Uterus (tissue), 4 donors: ENCODE measurements around the gene DSG3. TPM values are rescaled to one million over a fixed set of nuclear protein-coding genes. Genes with fewer than 3 reads are reported as not detected.

Source experiments
- DNase-seq, 2 donors: peaks; one replicate each; pipeline ENCODE4 v3.0.0-alpha.2; 2019 to 2020
- H3K27ac ChIP-seq, 2 donors: fragments of 200-600 bp; sonication (generic); 1 replicate in 1 of 2; 2 replicates in 1 of 2; pipeline ENCODE4 v1.5.1; 2016 to 2018
- H3K27me3 ChIP-seq, 2 donors: fragments of 200-600 bp; sonication (generic); one replicate each; pipeline ENCODE4 v1.5.1; 2018 to 2019; ENCODE audit warnings: control low read depth in 1 of 2
- H3K36me3 ChIP-seq, 2 donors: fragments of 200-600 bp; sonication (generic); one replicate each; pipeline ENCODE4 v1.5.1; 2019; ENCODE audit warnings: control low read depth in 1 of 2
- H3K4me1 ChIP-seq, 2 donors: fragments of 200-600 bp; sonication (generic); one replicate each; pipeline ENCODE4 v1.5.1; 2018 to 2019; ENCODE audit warnings: control low read depth in 1 of 2
- H3K4me3 ChIP-seq, 2 donors: fragments of 200-600 bp; sonication (generic); 1 replicate in 1 of 2; 2 replicates in 1 of 2; pipeline ENCODE4 v1.5.1; 2018 to 2019; ENCODE audit warnings: mild to moderate bottlenecking in 1 of 2
- H3K9me3 ChIP-seq, 2 donors: fragments of 200-600 bp; sonication (generic); one replicate each; pipeline ENCODE4 v1.5.1; 2019; ENCODE audit warnings: control low read depth in 1 of 2
- CTCF ChIP-seq, 4 experiments: fragments of 200-600 bp in 2 of 4; fragments of 450-650 bp in 2 of 4; sonication (generic) in 2 of 4; IDR thresholded peaks; one replicate each; pipeline ENCODE4 v1.5.1; 2016 to 2019; ENCODE audit warnings: antibody characterized with exemption in 4 of 4, mild to moderate bottlenecking in 2 of 4, moderate library complexity in 1 of 4
- POLR2A ChIP-seq, 2 donors: fragments of 450-650 bp; IDR thresholded peaks; one replicate each; pipeline ENCODE4 v1.6.1; 2016; ENCODE audit warnings: antibody characterized with exemption in 2 of 2, mild to moderate bottlenecking in 1 of 2, moderate library complexity in 1 of 2
- intact Hi-C: fragments of 100-400 bp; cut with DNase I; formaldehyde crosslinking; loops from one replicate; pipeline ENCODE4 v1.15.1; 2023; ENCODE audit warnings: low total_unique reads
- total RNA-seq, 4 donors: library from RNA; depleted of rRNA in 3 of 4; stranded (reverse); fragments of >200 nt in 3 of 4; gene quantifications; one replicate each; pipeline versions ENCODE4 v1.1.0 to v1.2.4, GENCODE V29; 2014 to 2023
- donor health status: DM: yes; HTN: yes; CAD: no.

Gene DSG3
- total RNA-seq, 4 donors from 2014 or later = 0.07 to 0.12 TPM; not detected in 2

DNA sequence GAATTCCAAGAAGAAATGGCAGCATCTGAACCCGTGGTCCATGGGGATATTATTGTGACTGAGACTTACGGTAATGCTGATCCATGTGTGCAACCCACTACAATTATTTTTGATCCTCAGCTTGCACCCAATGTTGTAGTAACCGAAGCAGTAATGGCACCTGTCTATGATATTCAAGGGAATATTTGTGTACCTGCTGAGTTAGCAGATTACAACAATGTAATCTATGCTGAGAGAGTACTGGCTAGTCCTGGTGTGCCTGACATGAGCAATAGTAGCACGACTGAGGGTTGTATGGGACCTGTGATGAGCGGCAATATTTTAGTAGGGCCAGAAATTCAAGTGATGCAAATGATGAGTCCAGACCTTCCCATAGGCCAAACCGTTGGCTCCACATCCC is 34.4 kb upstream of the DSG3 start:
- Histone ChIP-seq H3K36me3 (no peaks in the 10 kb centered on the region), H3K4me3 (no peak overlapping the region), H3K4me1 (no peaks in the 10 kb centered on the region), H3K27me3 (no peaks in the 10 kb centered on the region), H3K9me3 (no peaks in the 10 kb centered on the region), H3K27ac (no peak overlapping the region)
- TF ChIP-seq CTCF (IDR thresholded peaks at IDR 0.05) (no peak), POLR2A (IDR thresholded peaks at IDR 0.05) (no peak)
- no peak for DNase-seq
- intact Hi-C loops = no loop called here

- TF ChIP-seq POLR2A (IDR thresholded peaks at IDR 0.05) (no peak), CTCF (IDR thresholded peaks at IDR 0.05) (no peak)
- DNase-seq = no peak
- Histone ChIP-seq H3K4me3 (no peak overlapping the region), H3K27ac (no peak overlapping the region), H3K36me3 (no peaks in the 10 kb centered on the region), H3K4me1 (no peaks in the 10 kb centered on the region), H3K9me3 (no peaks in the 10 kb centered on the region), H3K27me3 (no peaks in the 10 kb centered on the region)
- intact Hi-C loops = no loop called here
Measured at GRCh38 chr18:31417850-31418249, 29.7 kb upstream of the DSG3 start.

- H3K27ac ChIP-seq = no peak overlapping the region
- no peaks in the 10 kb centered on the region for H3K27me3 ChIP-seq
- intact Hi-C loops = no loop called here
- no peaks in the 10 kb centered on the region for H3K36me3 ChIP-seq
- no peak for TF ChIP-seq CTCF (IDR thresholded peaks at IDR 0.05)
- no peak for TF ChIP-seq POLR2A (IDR thresholded peaks at IDR 0.05)
- no peak for DNase-seq
- no peak overlapping the region for H3K4me3 ChIP-seq
- no peaks in the 10 kb centered on the region for H3K9me3 ChIP-seq
- no peaks in the 10 kb centered on the region for H3K4me1 ChIP-seq
Measured at GRCh38 chr18:31419457-31419932, 28.0 kb upstream of the DSG3 start.

GRCh38 chr18:31420032-31420431 is 27.5 kb upstream of the DSG3 start:
- Histone ChIP-seq H3K27ac (no peak overlapping the region), H3K4me1 (no peaks in the 10 kb centered on the region), H3K36me3 (no peaks in the 10 kb centered on the region), H3K27me3 (no peaks in the 10 kb centered on the region), H3K4me3 (no peak overlapping the region), H3K9me3 (no peaks in the 10 kb centered on the region)
- intact Hi-C loops = no loop called here
- DNase-seq = no peak
- TF ChIP-seq POLR2A (IDR thresholded peaks at IDR 0.05) (no peak), CTCF (IDR thresholded peaks at IDR 0.05) (no peak)

- Histone ChIP-seq H3K27me3 (no peaks in the 10 kb centered on the region), H3K9me3 (no peaks in the 10 kb centered on the region), H3K27ac (no peak overlapping the region), H3K4me3 (no peak overlapping the region), H3K4me1 (no peaks in the 10 kb centered on the region), H3K36me3 (no peaks in the 10 kb centered on the region)
- TF ChIP-seq CTCF (IDR thresholded peaks at IDR 0.05) (no peak), POLR2A (IDR thresholded peaks at IDR 0.05) (no peak)
- no peak for DNase-seq
- intact Hi-C loops = no loop called here
Measured at GRCh38 chr18:31420524-31420923, 27.0 kb upstream of the DSG3 start.
